ENCODE data around the gene CHD9.

DNA sequence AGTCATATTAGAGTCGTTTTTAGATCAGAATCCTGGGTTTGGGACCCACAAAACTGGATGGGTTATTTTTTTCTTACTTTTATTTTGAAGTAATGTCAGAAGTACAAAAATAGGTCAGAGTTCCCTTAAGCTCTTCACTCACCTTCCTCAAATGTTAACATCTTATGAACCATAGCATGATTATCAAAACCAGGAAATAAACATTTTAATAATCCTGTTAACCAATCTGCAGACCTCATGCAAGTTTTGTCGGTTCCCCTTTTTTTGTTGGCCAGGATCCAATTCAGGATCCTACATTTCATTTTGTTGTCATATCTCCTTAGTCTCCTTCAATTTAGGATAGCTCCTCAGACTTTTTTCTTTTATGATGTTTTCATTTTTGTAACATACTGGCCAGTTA, 162.0 kb downstream of the CHD9 start:
- TF ChIP-seq ZNF274 (IDR thresholded peaks at IDR 0.05; ENCODE audit: low read depth, low read length) (no peak), YY1 (IDR thresholded peaks at IDR 0.05; ENCODE audit: insufficient read depth, insufficient read length) (no peak)

Measured in NT2/D1 (cell line).